Measurements from ENCODE around the gene BCL7A. TPM values are rescaled to one million over a fixed set of nuclear protein-coding genes. Genes with fewer than 3 reads are reported as not detected.
A peak's percentile ranks its signal among the peaks of the same experiment; 100 is the strongest.

BCL7A gene
- total and polyA plus RNA-seq, 9 of the 15 experiments (the other 6 are each of a cell fraction or from before 2014, with no cell fraction given) = 0.25 to 21.9 (median 14.9) TPM

DNA sequence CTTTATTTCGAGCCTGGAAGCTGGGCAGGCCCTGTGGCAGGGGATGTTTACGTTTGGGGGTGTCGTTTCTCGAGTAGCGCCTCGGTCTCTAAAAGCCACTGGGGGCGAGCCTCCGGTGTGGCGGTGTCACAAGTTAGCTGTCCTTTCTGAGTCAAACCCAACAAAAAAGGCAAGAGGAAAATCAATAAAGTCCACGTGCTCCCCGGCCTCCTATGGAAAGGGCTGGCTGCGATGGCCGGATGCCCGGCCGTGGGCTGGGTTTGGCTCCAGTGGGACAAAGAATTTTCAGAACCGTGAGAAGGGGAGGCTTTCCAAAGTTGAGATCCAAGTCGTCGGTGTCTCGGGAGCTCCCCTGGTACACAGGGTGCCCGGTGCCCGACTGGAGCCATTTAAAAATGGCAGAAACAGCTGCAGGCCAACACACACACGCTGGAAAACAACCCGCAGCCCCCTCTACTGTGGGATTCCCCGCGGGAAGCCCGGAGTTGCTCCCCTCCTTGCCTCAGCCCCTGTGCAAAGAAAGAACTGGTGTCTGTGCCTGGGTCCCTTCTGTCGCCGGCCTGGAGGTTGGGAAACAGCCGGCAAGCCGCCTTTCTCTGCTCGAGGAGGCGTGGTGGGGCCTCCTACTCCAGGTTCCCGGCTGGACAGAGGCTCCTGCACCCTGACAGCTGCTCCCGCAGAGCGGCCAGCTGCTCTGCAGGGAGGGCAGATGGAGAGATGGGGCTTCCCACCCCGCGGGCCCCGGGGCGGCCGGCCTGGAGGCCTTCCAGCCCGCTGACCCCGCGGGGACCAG lies 1.9 kb downstream of the BCL7A start (continued):
- TF ChIP-seq, protein P1, sequence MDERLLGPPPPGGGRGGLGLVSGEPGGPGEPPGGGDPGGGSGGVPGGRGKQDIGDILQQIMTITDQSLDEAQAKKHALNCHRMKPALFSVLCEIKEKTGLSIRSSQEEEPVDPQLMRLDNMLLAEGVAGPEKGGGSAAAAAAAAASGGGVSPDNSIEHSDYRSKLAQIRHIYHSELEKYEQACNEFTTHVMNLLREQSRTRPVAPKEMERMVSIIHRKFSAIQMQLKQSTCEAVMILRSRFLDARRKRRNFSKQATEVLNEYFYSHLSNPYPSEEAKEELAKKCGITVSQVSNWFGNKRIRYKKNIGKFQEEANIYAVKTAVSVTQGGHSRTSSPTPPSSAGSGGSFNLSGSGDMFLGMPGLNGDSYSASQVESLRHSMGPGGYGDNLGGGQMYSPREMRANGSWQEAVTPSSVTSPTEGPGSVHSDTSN (CRISPR knock-in tag; IDR thresholded peaks at IDR 0.05; ENCODE audit: low read depth) = no peak
- TF ChIP-seq, protein P1 (tag; conservative IDR thresholded peaks at IDR 0.05; ENCODE audit: low read depth) = no peak
- TF ChIP-seq ZC3H11A (IDR thresholded peaks at IDR 0.05; ENCODE audit: low read depth, low read length) (no peak), ZNF778 (CRISPR knock-in tag; IDR thresholded peaks at IDR 0.05) (no peak), BHLHE40 (IDR thresholded peaks at IDR 0.05; ENCODE audit: low read length) (no peak), NEUROD1 (IDR thresholded peaks at IDR 0.05; ENCODE audit: borderline replicate concordance, low read depth, low read length, partially characterized antibody) (no peak), ZNF354B (CRISPR knock-in tag; IDR thresholded peaks at IDR 0.05) (no peak), ZNF57 (CRISPR knock-in tag; IDR thresholded peaks at IDR 0.05) (no peak), SNRNP70 (optimal IDR thresholded peaks at IDR 0.05; ENCODE audit: low read depth, low read length) (no peak), CTBP1 (IDR thresholded peaks at IDR 0.05; ENCODE audit: borderline replicate concordance) (no peak), ZKSCAN1 (IDR thresholded peaks at IDR 0.05; ENCODE audit: low read depth, low read length) (no peak), MCM2 (IDR thresholded peaks at IDR 0.05; ENCODE audit: low read depth) (no peak)
- TF ChIP-seq, protein P2, sequence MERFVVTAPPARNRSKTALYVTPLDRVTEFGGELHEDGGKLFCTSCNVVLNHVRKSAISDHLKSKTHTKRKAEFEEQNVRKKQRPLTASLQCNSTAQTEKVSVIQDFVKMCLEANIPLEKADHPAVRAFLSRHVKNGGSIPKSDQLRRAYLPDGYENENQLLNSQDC (CRISPR knock-in tag; IDR thresholded peaks at IDR 0.05) = no peak
- TF ChIP-seq, protein P3, sequence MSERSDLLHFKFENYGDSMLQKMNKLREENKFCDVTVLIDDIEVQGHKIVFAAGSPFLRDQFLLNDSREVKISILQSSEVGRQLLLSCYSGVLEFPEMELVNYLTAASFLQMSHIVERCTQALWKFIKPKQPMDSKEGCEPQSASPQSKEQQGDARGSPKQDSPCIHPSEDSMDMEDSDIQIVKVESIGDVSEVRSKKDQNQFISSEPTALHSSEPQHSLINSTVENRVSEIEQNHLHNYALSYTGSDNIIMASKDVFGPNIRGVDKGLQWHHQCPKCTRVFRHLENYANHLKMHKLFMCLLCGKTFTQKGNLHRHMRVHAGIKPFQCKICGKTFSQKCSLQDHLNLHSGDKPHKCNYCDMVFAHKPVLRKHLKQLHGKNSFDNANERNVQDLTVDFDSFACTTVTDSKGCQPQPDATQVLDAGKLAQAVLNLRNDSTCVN (CRISPR knock-in tag; IDR thresholded peaks at IDR 0.05) = no peak
- TF ChIP-seq, protein P4, sequence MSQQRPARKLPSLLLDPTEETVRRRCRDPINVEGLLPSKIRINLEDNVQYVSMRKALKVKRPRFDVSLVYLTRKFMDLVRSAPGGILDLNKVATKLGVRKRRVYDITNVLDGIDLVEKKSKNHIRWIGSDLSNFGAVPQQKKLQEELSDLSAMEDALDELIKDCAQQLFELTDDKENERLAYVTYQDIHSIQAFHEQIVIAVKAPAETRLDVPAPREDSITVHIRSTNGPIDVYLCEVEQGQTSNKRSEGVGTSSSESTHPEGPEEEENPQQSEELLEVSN (IDR thresholded peaks at IDR 0.05; ENCODE audit: borderline replicate concordance in 1 of 2, extremely low read depth in 1 of 2, insufficient read depth in 1 of 2, insufficient read length in 1 of 2, low read depth in 1 of 2, low read length in 1 of 2, poor library complexity in 1 of 2, severe bottlenecking in 1 of 2) = peak in 1 of 2 experiments; percentile 63
- TF ChIP-seq, protein P5, sequence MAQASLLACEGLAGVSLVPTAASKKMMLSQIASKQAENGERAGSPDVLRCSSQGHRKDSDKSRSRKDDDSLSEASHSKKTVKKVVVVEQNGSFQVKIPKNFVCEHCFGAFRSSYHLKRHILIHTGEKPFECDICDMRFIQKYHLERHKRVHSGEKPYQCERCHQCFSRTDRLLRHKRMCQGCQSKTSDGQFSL (CRISPR knock-in tag; IDR thresholded peaks at IDR 0.05) = no peak
- TF ChIP-seq, protein P5 (tag; IDR thresholded peaks at IDR 0.05) = no peak
